IMR-90 (cell line): Measurements from ENCODE around the gene BIK. TPM values are rescaled to one million over a fixed set of nuclear protein-coding genes. Genes with fewer than 3 reads are reported as not detected.

Source experiments
- ATAC-seq: fragments of 200-7000 bp; cut with Tn5 transposase; 2 replicates; pipeline ENCODE4 v1.9.1; 2020; ENCODE audit warnings: low read depth, mild to moderate bottlenecking, moderate library complexity
- BruUV-seq: library from RNA; stranded (reverse); fragments of 400-500 nt; replicated peaks from 2 replicates; lab custom pipeline; 2021; lab: Mats Ljungman, UMichigan
- CTCF ChIA-PET: fragments of 300-600 bp; formaldehyde crosslinking; extraction: SDS; loops from one replicate; lab custom pipeline; 2021; ENCODE audit warnings: antibody characterized with exemption; lab: Yijun Ruan, JAX
- POLR2A ChIA-PET: fragments of 300-600 bp; sonication (Branson Sonifier 250); formaldehyde crosslinking; loops from one replicate; lab custom pipeline; 2022; ENCODE audit warnings: antibody characterized with exemption; ENCODE audit not compliant: unreplicated experiment; lab: Charles Lee
- DNase-seq: peaks from one replicate; pipeline ENCODE4 v3.0.0; 2013
- H2AFZ ChIP-seq: replicated peaks from 2 replicates; pipeline ENCODE3; 2013; ENCODE audit warnings: low read length, mild to moderate bottlenecking; ENCODE audit not compliant: poor library complexity
- H2AK5ac ChIP-seq: 2 replicates; pipeline ENCODE4 v1.6.1; 2013; ENCODE audit warnings: low read depth, low read length, inconsistent platforms
- H2AK9ac ChIP-seq: replicated peaks from 2 replicates; pipeline ENCODE3; 2013; ENCODE audit warnings: mild to moderate bottlenecking, low read depth, low read length, moderate library complexity; ENCODE audit not compliant: poor library complexity
- H2BK120ac ChIP-seq: 2 replicates; pipeline ENCODE4 v1.6.1; 2013; ENCODE audit warnings: low read depth, low read length, inconsistent platforms
- H2BK15ac ChIP-seq: 3 replicates; pipeline ENCODE4 v1.6.1; 2013; ENCODE audit warnings: low read depth, low read length, inconsistent platforms
- H2BK20ac ChIP-seq: 2 replicates; pipeline ENCODE4 v1.6.1; 2013; ENCODE audit warnings: low read depth, mild to moderate bottlenecking, inconsistent platforms, low read length, moderate library complexity
- H2BK5ac ChIP-seq: 2 replicates; pipeline ENCODE4 v1.6.1; 2013; ENCODE audit warnings: mild to moderate bottlenecking, low read depth, low read length, inconsistent platforms; ENCODE audit not compliant: poor library complexity, severe bottlenecking
- H3K14ac ChIP-seq: replicated peaks from 2 replicates; pipeline ENCODE4 v1.6.1; 2013; ENCODE audit warnings: low read depth, low read length, inconsistent platforms
- H3K18ac ChIP-seq: 2 replicates; pipeline ENCODE4 v1.6.1; 2013; ENCODE audit warnings: low read depth, low read length, control low read depth
- H3K23ac ChIP-seq: 2 replicates; pipeline ENCODE4 v1.6.1; 2013; ENCODE audit warnings: low read depth, low read length, inconsistent platforms
- H3K27ac ChIP-seq: 2 replicates; pipeline ENCODE4 v1.5.1; 2013; ENCODE audit warnings: mild to moderate bottlenecking, control low read depth, low read length; ENCODE audit not compliant: insufficient read depth
- H3K27me3 ChIP-seq: 2 replicates; pipeline ENCODE4 v1.6.1; 2013; ENCODE audit warnings: low read length; ENCODE audit not compliant: control insufficient read depth, insufficient read depth
- H3K36me3 ChIP-seq: 2 replicates; pipeline ENCODE4 v1.6.1; 2013; ENCODE audit warnings: low read length, mixed read lengths; ENCODE audit not compliant: control insufficient read depth, insufficient read depth
- H3K4ac ChIP-seq: 2 replicates; pipeline ENCODE4 v1.6.1; 2013; ENCODE audit warnings: low read depth, low read length, inconsistent platforms
- H3K4me1 ChIP-seq: 2 replicates; pipeline ENCODE4 v1.6.1; 2013; ENCODE audit warnings: low read length, mixed read lengths; ENCODE audit not compliant: control insufficient read depth, insufficient read depth
- H3K4me2 ChIP-seq: 2 replicates; pipeline ENCODE4 v1.6.1; 2013; ENCODE audit warnings: low read depth, mild to moderate bottlenecking, control low read depth, low read length, moderate library complexity
- H3K4me3 ChIP-seq: 2 replicates; pipeline ENCODE4 v1.5.1; 2013; ENCODE audit warnings: low read depth, mild to moderate bottlenecking, control low read depth, low read length, moderate library complexity; ENCODE audit not compliant: insufficient read depth
- H3K56ac ChIP-seq: 2 replicates; pipeline ENCODE4 v1.6.1; 2013; ENCODE audit warnings: low read length, inconsistent platforms; ENCODE audit not compliant: insufficient read depth; ENCODE audit errors: extremely low read depth
- H3K79me1 ChIP-seq, 2 experiments: 2 replicates each; pipeline ENCODE4 v1.6.1; 2013; ENCODE audit warnings: low read length in 2 of 2, inconsistent platforms in 1 of 2, low read depth in 1 of 2
- H3K9ac ChIP-seq: 2 replicates; pipeline ENCODE4 v1.6.1; 2013; ENCODE audit warnings: low read depth, low read length, control low read depth
- H3K9me1 ChIP-seq: 2 replicates; pipeline ENCODE4 v1.6.1; 2013; ENCODE audit warnings: low read length, inconsistent platforms; ENCODE audit not compliant: insufficient read depth
- H3K9me3 ChIP-seq: 2 replicates; pipeline ENCODE4 v1.6.1; 2013; ENCODE audit warnings: low read length; ENCODE audit not compliant: control insufficient read depth, insufficient read depth
- H4K20me1 ChIP-seq: 2 replicates; pipeline ENCODE4 v1.6.1; 2013; ENCODE audit warnings: low read length, inconsistent platforms; ENCODE audit not compliant: insufficient read depth
- H4K5ac ChIP-seq: 2 replicates; pipeline ENCODE4 v1.6.1; 2013; ENCODE audit warnings: mild to moderate bottlenecking, low read depth, low read length, control low read depth
- H4K8ac ChIP-seq, 2 experiments: 2 replicates each; pipeline ENCODE4 v1.6.1; 2013; ENCODE audit warnings: low read depth in 2 of 2, low read length in 2 of 2, control low read depth in 1 of 2, inconsistent platforms in 1 of 2
- H4K91ac ChIP-seq: 2 replicates; pipeline ENCODE4 v1.6.1; 2013; ENCODE audit warnings: low read depth, low read length, inconsistent platforms; ENCODE audit not compliant: insufficient read depth
- BHLHE40 ChIP-seq: fragments of 150-350 bp; IDR thresholded peaks from 2 replicates; pipeline ENCODE4 v1.6.1; 2016; ENCODE audit warnings: mild to moderate bottlenecking, low read depth, low read length
- CEBPB ChIP-seq: IDR thresholded peaks from 2 replicates; pipeline ENCODE4 v1.6.1; 2012; ENCODE audit warnings: low read depth, low read length, improper control_type of control experiment
- CHD1 ChIP-seq: IDR thresholded peaks from 2 replicates; pipeline ENCODE4 v1.6.1; 2012; ENCODE audit warnings: low read depth, low read length, improper control_type of control experiment
- CTCF ChIP-seq: conservative IDR thresholded peaks from 2 replicates; pipeline ENCODE4 v1.5.1; 2012; ENCODE audit warnings: mild to moderate bottlenecking, low read depth, low read length, improper control_type of control experiment
- ELK1 ChIP-seq: fragments of 150-350 bp; IDR thresholded peaks from 2 replicates; pipeline ENCODE4 v1.6.1; 2016; ENCODE audit warnings: low read depth, mild to moderate bottlenecking, low read length, moderate library complexity, borderline replicate concordance
- MAFK ChIP-seq: IDR thresholded peaks from 2 replicates; pipeline ENCODE4 v1.6.1; 2012; ENCODE audit warnings: low read depth, low read length, improper control_type of control experiment
- MXI1 ChIP-seq: IDR thresholded peaks from 2 replicates; pipeline ENCODE4 v1.6.1; 2012; ENCODE audit warnings: low read depth, mild to moderate bottlenecking, low read length, moderate library complexity, borderline replicate concordance
- POLR2A ChIP-seq: IDR thresholded peaks from 2 replicates; pipeline ENCODE4 v1.6.1; 2012; ENCODE audit warnings: mild to moderate bottlenecking, low read depth, low read length
- RAD21 ChIP-seq: IDR thresholded peaks from 2 replicates; pipeline ENCODE4 v1.6.1; 2012; ENCODE audit warnings: low read length, improper control_type of control experiment
- RFX5 ChIP-seq: IDR thresholded peaks from 2 replicates; pipeline ENCODE4 v1.8.0; 2012; ENCODE audit warnings: low read depth, mild to moderate bottlenecking, low read length, moderate library complexity
- WGBS, 2 experiments: methylation state at CpG; one replicate each; pipeline versions ENCODE4 v1.1.5 to v1.1.7; 2013; ENCODE audit warnings: missing lambda C conversion rate in 2 of 2; ENCODE audit not compliant: insufficient read length in 1 of 2; ENCODE audit errors: extremely low coverage in 2 of 2; 5-methylcytosine and 5-hydroxymethylcytosine counted together
- dilution Hi-C: fragments of 300-500 bp; cut with HindIII; formaldehyde crosslinking; loops from one replicate; pipeline ENCODE4 v1.14.3; 2018; ENCODE audit warnings: low sequenced_read_pairs; ENCODE audit not compliant: unreplicated experiment
- in situ Hi-C: fragments of 300-500 bp; cut with MboI; formaldehyde crosslinking; loops from 3 replicates; pipeline ENCODE4 v1.14.3; 2019; ENCODE audit warnings: low sequenced_read_pairs, inconsistent platforms, mixed read lengths
- intact Hi-C: fragments of 100-400 bp; cut with micrococcal nuclease; formaldehyde crosslinking; loops from 2 replicates; pipeline ENCODE4 v1.10.0; 2022
- polyA plus RNA-seq, 3 experiments: library from polyadenylated mRNA; depleted of rRNA; stranded (reverse); fragments of >200 nt; gene quantifications; 2 replicates each; pipeline ENCODE4 v1.2.3, GENCODE V29; 2012; ENCODE audit warnings: low replicate concordance in 1 of 3
- total RNA-seq: library from RNA; depleted of rRNA; stranded (reverse); fragments of >200 nt; gene quantifications from 2 replicates; pipeline ENCODE4 v1.2.3, GENCODE V29; 2012
- TF ChIP-seq, protein P1 (sequence below): fragments of 150-350 bp; IDR thresholded peaks from 2 replicates; pipeline ENCODE4 v1.6.1; 2017; ENCODE audit warnings: mild to moderate bottlenecking, antibody characterized with exemption, low read length, low read depth

BIK gene
- total and polyA plus RNA-seq, 2 of the 4 experiments (the other 2 are of a cell fraction) = 0.18 TPM; not detected in 1

DNA sequence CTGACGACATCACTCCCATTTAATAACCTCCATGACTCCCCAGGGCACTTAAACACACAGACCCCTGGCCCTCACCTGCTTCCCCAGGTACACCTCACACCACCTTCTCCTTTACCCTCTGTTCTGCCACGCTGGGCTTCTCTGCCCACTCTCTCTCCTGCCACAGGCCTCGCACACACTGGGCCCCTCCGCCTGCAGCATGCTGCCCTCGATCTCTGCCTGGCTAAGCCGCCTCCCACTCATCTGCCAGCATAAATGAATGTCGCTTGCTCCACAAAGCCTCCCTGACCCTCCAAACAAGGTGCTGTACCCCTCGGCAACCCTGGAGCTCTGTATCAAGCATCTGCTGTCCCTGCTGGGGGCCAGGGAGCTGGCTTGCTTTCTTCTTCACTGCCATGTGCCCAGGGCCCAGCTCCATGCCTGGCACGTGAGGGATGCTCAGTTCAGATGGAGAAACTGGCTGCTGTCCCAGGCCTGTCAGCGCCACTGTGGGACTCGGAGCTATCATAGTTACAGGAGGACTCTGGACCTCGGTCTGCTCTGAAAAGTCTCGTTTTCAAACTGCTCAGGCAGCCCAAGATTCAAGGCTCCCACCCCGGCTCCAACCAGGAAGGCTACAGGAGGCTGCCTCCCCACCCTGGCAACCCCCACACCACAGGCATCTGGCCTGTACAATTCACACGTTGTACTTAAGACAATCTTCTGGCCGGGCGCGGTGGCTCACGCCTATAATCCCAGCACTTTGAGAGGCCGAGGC is 33.3 kb upstream of the BIK start:
- ChIA-PET POLR2A (no interaction called here), CTCF (no interaction called here)
- intact Hi-C loops = no loop called here

More for the DNA sequence above, 33.3 kb upstream of the BIK start:
- Histone ChIP-seq H3K27me3 (no peaks in the 10 kb centered on the region), H3K27ac (no peak overlapping the region), H3K79me1 (no peaks in the 10 kb centered on the region), H3K18ac (no peak overlapping the region), H3K4me1 (no peaks in the 10 kb centered on the region), H3K9me1 (peaks cover 3% of the 10 kb centered on the region; the same call in 1 of the 2 replicates), H3K9ac (no peak overlapping the region), H3K4me3 (no peak overlapping the region), H3K36me3 (no peaks in the 10 kb centered on the region; the same call in none of the 2 replicates), H4K91ac (no peak overlapping the region), H3K9me3 (no peaks in the 10 kb centered on the region), H2BK120ac (no peak overlapping the region), H3K14ac (no peak overlapping the region), H3K23ac (no peak overlapping the region), H2BK20ac (no peak overlapping the region), H2BK15ac (no peak overlapping the region), H3K56ac (no peak overlapping the region), H2AK9ac (no peak overlapping the region), H2AK5ac (no peak overlapping the region), H4K8ac (no peak overlapping the region), H4K20me1 (peaks cover 3% of the 10 kb centered on the region; the same call in 1 of the 2 replicates), H3K4ac (no peak overlapping the region), H2AFZ (no peak overlapping the region), H2BK5ac (no peak overlapping the region), H3K4me2 (no peak overlapping the region), H4K5ac (no peak overlapping the region)
- DNase-seq = no peak
- no peak for TF ChIP-seq CEBPB
- no peak for TF ChIP-seq BHLHE40
- no peak for TF ChIP-seq MAFK
- TF ChIP-seq RAD21 = no peak
- TF ChIP-seq ELK1 = no peak
- no peak for TF ChIP-seq POLR2A
- TF ChIP-seq MXI1 = no peak
- TF ChIP-seq CHD1 = no peak
- TF ChIP-seq CTCF = no peak
- TF ChIP-seq, protein P1, sequence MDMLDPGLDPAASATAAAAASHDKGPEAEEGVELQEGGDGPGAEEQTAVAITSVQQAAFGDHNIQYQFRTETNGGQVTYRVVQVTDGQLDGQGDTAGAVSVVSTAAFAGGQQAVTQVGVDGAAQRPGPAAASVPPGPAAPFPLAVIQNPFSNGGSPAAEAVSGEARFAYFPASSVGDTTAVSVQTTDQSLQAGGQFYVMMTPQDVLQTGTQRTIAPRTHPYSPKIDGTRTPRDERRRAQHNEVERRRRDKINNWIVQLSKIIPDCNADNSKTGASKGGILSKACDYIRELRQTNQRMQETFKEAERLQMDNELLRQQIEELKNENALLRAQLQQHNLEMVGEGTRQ = no peak
- no peak for TF ChIP-seq RFX5
- WGBS, 2 experiments = 68% methylated on average over 15 of the region's 20 CpGs; no CpG with 5 or more reads in 1 of the 2 experiments
- in situ Hi-C loops (no loop called here), dilution Hi-C loops (no loop called here)
- no peak for ATAC-seq
- no TSS peak for BruUV-seq
